HCT116 (cell line): ENCODE results near the gene SLC16A12. TPM values are rescaled to one million over a fixed set of nuclear protein-coding genes. Genes with fewer than 3 reads are reported as not detected.

ENCODE experiments used
- ATAC-seq: fragments of 200-7000 bp; cut with Tn5 transposase; 2 replicates; pipeline ENCODE4 v1.9.1; 2020; ENCODE audit warnings: mild to moderate bottlenecking, moderate library complexity
- BruUV-seq: library from RNA; stranded (reverse); fragments of 400-500 nt; replicated peaks from 2 replicates; lab custom pipeline; 2021; lab: Mats Ljungman, UMichigan
- CTCF ChIA-PET: fragments of 300-600 bp; sonication (Branson Sonifier 250); formaldehyde crosslinking; loops from one replicate; lab custom pipeline; 2021; ENCODE audit warnings: antibody characterized with exemption; lab: Charles Lee
- POLR2A ChIA-PET: fragments of 300-600, 350-600 bp; sonication (Branson Sonifier 250); formaldehyde crosslinking; loops from one replicate; lab custom pipeline; 2021; ENCODE audit warnings: antibody characterized with exemption; lab: Charles Lee
- RAD21 ChIA-PET, 2 experiments: fragments of 300-600 bp; sonication (Branson Sonifier 250); formaldehyde crosslinking; loops; one replicate each; lab custom pipeline; 2023; ENCODE audit warnings: low total read pairs in 2 of 2; ENCODE audit not compliant: uncharacterized antibody in 2 of 2, unreplicated experiment in 2 of 2, low non-redundant PET in 1 of 2; lab: Charles Lee
- DNase-seq: peaks from one replicate; pipeline ENCODE4 v3.0.0-alpha.2; 2010; ENCODE audit warnings: low read depth, low spot score
- H2AFZ ChIP-seq: fragments of 200-600 bp; shearing (Covaris generic), sonication (generic); 2 replicates; pipeline ENCODE4 v1.6.1; 2017; ENCODE audit warnings: low read depth, mixed run types, mixed read lengths, antibody characterized with exemption, low read length; ENCODE audit not compliant: poor library complexity, severe bottlenecking
- H3K27ac ChIP-seq: 2 replicates; pipeline ENCODE4 v1.5.1; 2012; ENCODE audit warnings: low read depth, low read length
- H3K27me3 ChIP-seq: fragments of 200-600 bp; sonication (generic); 2 replicates; pipeline ENCODE4 v1.6.1; 2016; ENCODE audit warnings: mixed run types, low read length, mixed read lengths; ENCODE audit not compliant: insufficient read depth
- H3K36me3 ChIP-seq, 2 experiments: fragments of 200-500 bp in 1 of 2; fragments of 200-600 bp in 1 of 2; sonication (Bioruptor generic) in 1 of 2; sonication (generic) in 1 of 2; 2 replicates each; pipeline versions ENCODE4 v1.5.1 to v1.6.1; 2014 to 2016; ENCODE audit warnings: low read length in 2 of 2, inconsistent platforms in 1 of 2, mixed read lengths in 1 of 2, mixed run types in 1 of 2; ENCODE audit not compliant: insufficient read depth in 2 of 2, control insufficient read depth in 1 of 2
- H3K4me1 ChIP-seq, 2 experiments: fragments of 200-600 bp in 1 of 2; sonication (generic) in 1 of 2; 2 replicates each; pipeline versions ENCODE4 v1.5.1 to v1.6.1; 2012 to 2017; ENCODE audit warnings: low read length in 2 of 2, inconsistent platforms in 1 of 2, mild to moderate bottlenecking in 1 of 2, mixed read lengths in 1 of 2, mixed run types in 1 of 2, moderate library complexity in 1 of 2; ENCODE audit not compliant: insufficient read depth in 2 of 2, control insufficient read depth in 1 of 2
- H3K4me2 ChIP-seq: fragments of 200-600 bp; sonication (generic); 2 replicates; pipeline ENCODE4 v1.6.1; 2017; ENCODE audit warnings: mixed run types, low read length, mixed read lengths
- H3K4me3 ChIP-seq, 2 experiments: fragments of 200-600 bp in 1 of 2; sonication (generic) in 1 of 2; replicated peaks in 1 of 2; 2 replicates each; pipeline ENCODE4 v1.5.1; 2011 to 2016; ENCODE audit warnings: low read length in 2 of 2, control low read depth in 1 of 2, low read depth in 1 of 2, mild to moderate bottlenecking in 1 of 2, mixed read lengths in 1 of 2, mixed run types in 1 of 2
- H3K79me2 ChIP-seq: fragments of 200-600 bp; sonication (generic); 2 replicates; pipeline ENCODE4 v1.6.1; 2017; ENCODE audit warnings: mild to moderate bottlenecking, mixed run types, low read length, moderate library complexity, mixed read lengths; ENCODE audit not compliant: insufficient read depth
- H3K9ac ChIP-seq: fragments of 200-600 bp; sonication (generic); 2 replicates; pipeline ENCODE4 v1.6.1; 2016; ENCODE audit warnings: low read length, mixed read lengths
- H3K9me2 ChIP-seq: fragments of 200-600 bp; sonication (generic), shearing (Covaris generic); 2 replicates; pipeline ENCODE4 v1.6.1; 2017; ENCODE audit warnings: mixed run types, mild to moderate bottlenecking, moderate library complexity; ENCODE audit not compliant: insufficient read depth
- H3K9me3 ChIP-seq, 2 experiments: fragments of 200-500 bp in 1 of 2; fragments of 200-600 bp in 1 of 2; sonication (Bioruptor generic) in 1 of 2; sonication (generic) in 1 of 2; 2 replicates each; pipeline ENCODE4 v1.6.1; 2014 to 2017; ENCODE audit warnings: low read length in 2 of 2, mixed read lengths in 2 of 2, inconsistent platforms in 1 of 2, low read depth in 1 of 2, mild to moderate bottlenecking in 1 of 2, mixed run types in 1 of 2, moderate library complexity in 1 of 2; ENCODE audit not compliant: control insufficient read depth in 1 of 2, insufficient read depth in 1 of 2
- H4K20me1 ChIP-seq: fragments of 200-600 bp; sonication (generic), shearing (Covaris generic); 2 replicates; pipeline ENCODE4 v1.6.1; 2017; ENCODE audit warnings: mixed run types, mild to moderate bottlenecking, moderate library complexity; ENCODE audit not compliant: insufficient read depth
- CEBPB ChIP-seq: IDR thresholded peaks from 2 replicates; pipeline ENCODE4 v1.6.1; 2012; ENCODE audit warnings: low read depth
- CTCF ChIP-seq, 3 experiments: fragments of 200-600 bp in 1 of 3; sonication (generic) in 1 of 3; IDR thresholded peaks in 2 of 3; conservative IDR thresholded peaks in 1 of 3; 2 replicates each; pipeline ENCODE4 v1.5.1; 2012 to 2017; ENCODE audit warnings: low read depth in 2 of 3, low read length in 2 of 3, antibody characterized with exemption in 1 of 3, borderline replicate concordance in 1 of 3, control low read depth in 1 of 3, mild to moderate bottlenecking in 1 of 3, mixed read lengths in 1 of 3, mixed run types in 1 of 3, moderate library complexity in 1 of 3; ENCODE audit not compliant: insufficient read depth in 1 of 3
- EGR1 ChIP-seq: IDR thresholded peaks from 2 replicates; pipeline ENCODE4 v1.6.1; 2012; ENCODE audit warnings: low read depth
- ELF1 ChIP-seq: IDR thresholded peaks from 2 replicates; pipeline ENCODE4 v1.6.1; 2012; ENCODE audit warnings: low read depth, borderline replicate concordance
- EZH2 ChIP-seq: fragments of 200-600 bp; sonication (generic); IDR thresholded peaks from 2 replicates; pipeline ENCODE4 v1.6.1; 2017; ENCODE audit warnings: antibody characterized with exemption, mixed run types
- POLR2A ChIP-seq: IDR thresholded peaks from 2 replicates; pipeline ENCODE4 v1.7.0; 2011; ENCODE audit warnings: borderline replicate concordance; ENCODE audit not compliant: insufficient read depth, insufficient read length; ENCODE audit errors: extremely low read depth
- POLR2AphosphoS5 ChIP-seq: IDR thresholded peaks from 2 replicates; pipeline ENCODE4 v1.6.1; 2011; ENCODE audit warnings: mild to moderate bottlenecking, low read depth, low read length, moderate library complexity
- RAD21 ChIP-seq: IDR thresholded peaks from 2 replicates; pipeline ENCODE4 v1.6.1; 2012; ENCODE audit warnings: low read depth, mild to moderate bottlenecking
- SIN3A ChIP-seq: IDR thresholded peaks from 2 replicates; pipeline ENCODE4 v1.6.1; 2012; ENCODE audit warnings: low read depth
- SP1 ChIP-seq: IDR thresholded peaks from 2 replicates; pipeline ENCODE4 v1.6.1; 2012; ENCODE audit warnings: low read depth
- TCF7L2 ChIP-seq: IDR thresholded peaks from 2 replicates; pipeline ENCODE4 v1.7.0; 2011; ENCODE audit warnings: borderline replicate concordance, inconsistent platforms; ENCODE audit not compliant: insufficient read depth, insufficient read length; ENCODE audit errors: extremely low read depth
- ZFX ChIP-seq: fragments of 450-650 bp; IDR thresholded peaks from 2 replicates; pipeline ENCODE4 v1.6.1; 2017
- ZNF274 ChIP-seq: fragments of 200-500 bp; sonication (Bioruptor generic); IDR thresholded peaks from 2 replicates; pipeline ENCODE4 v1.6.1; 2014; ENCODE audit warnings: mild to moderate bottlenecking, low read depth, low read length, inconsistent platforms
- intact Hi-C: fragments of 100-400 bp; cut with micrococcal nuclease; formaldehyde crosslinking; loops from 2 replicates; pipeline ENCODE4 v1.10.0; 2022
- total RNA-seq: library from RNA; stranded (reverse); gene quantifications from one replicate; pipeline ENCODE4 v1.2.1, GENCODE V29; 2021; ENCODE audit not compliant: unreplicated experiment
- TF ChIP-seq, protein P1 (sequence below): IDR thresholded peaks from 2 replicates; pipeline ENCODE4 v1.6.1; 2012; ENCODE audit warnings: low read depth
- TF ChIP-seq, protein P2 (sequence below): IDR thresholded peaks from 2 replicates; pipeline ENCODE4 v1.6.1; 2012

SLC16A12 gene
- total RNA-seq, 1 experiment from 2014 or later: not detected

DNA sequence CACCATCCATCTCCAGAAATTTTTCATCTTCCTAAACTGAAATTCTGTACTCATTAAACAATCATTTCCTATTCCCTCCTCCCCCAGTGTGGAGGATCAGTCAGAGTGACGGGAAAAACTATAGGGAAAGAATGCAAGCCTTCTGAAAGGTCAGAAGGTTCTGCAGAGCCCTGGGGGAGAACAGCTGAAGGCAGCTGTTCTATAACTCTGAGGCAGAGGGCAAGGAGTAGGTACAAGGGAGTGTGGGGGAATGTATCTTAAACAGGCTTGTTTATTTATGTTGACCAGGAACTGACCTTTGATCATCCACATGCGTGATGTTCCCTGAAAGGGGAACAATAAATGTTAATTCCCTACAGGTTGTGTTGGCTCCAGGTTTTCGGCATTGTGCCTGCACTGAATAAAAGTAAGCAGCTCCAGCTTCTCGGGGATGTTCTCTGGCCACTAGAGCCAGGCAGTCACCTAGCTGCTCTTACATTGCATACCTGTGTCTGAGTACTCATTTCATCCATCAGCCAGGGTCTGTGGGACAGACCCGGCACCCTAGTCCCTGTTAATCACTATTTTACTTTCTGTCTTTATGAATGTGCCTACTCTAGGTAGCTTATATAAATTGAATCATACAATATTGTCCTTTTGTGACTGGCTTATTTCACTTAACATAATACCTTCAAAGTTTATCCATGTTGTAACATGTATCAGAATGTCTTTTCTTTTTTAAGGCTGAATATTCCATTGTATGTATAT, 137.2 kb downstream of the SLC16A12 start (continued):
- TF ChIP-seq, protein P1, sequence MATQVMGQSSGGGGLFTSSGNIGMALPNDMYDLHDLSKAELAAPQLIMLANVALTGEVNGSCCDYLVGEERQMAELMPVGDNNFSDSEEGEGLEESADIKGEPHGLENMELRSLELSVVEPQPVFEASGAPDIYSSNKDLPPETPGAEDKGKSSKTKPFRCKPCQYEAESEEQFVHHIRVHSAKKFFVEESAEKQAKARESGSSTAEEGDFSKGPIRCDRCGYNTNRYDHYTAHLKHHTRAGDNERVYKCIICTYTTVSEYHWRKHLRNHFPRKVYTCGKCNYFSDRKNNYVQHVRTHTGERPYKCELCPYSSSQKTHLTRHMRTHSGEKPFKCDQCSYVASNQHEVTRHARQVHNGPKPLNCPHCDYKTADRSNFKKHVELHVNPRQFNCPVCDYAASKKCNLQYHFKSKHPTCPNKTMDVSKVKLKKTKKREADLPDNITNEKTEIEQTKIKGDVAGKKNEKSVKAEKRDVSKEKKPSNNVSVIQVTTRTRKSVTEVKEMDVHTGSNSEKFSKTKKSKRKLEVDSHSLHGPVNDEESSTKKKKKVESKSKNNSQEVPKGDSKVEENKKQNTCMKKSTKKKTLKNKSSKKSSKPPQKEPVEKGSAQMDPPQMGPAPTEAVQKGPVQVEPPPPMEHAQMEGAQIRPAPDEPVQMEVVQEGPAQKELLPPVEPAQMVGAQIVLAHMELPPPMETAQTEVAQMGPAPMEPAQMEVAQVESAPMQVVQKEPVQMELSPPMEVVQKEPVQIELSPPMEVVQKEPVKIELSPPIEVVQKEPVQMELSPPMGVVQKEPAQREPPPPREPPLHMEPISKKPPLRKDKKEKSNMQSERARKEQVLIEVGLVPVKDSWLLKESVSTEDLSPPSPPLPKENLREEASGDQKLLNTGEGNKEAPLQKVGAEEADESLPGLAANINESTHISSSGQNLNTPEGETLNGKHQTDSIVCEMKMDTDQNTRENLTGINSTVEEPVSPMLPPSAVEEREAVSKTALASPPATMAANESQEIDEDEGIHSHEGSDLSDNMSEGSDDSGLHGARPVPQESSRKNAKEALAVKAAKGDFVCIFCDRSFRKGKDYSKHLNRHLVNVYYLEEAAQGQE: no peak
- TF ChIP-seq ELF1: no peak
- TF ChIP-seq TCF7L2: no peak
- TF ChIP-seq POLR2AphosphoS5: no peak
- TF ChIP-seq, all 23 proteins: peak for 0

GRCh38 chr10:89395141-89395540, 140.3 kb downstream of the SLC16A12 start:
- peaks cover 2 to 11% of the 10 kb centered on the region in 2 experiments; a peak in 3 of 4 replicates for H3K4me1 ChIP-seq
- ATAC-seq: no peak
- no peak for TF ChIP-seq TCF7L2
- no peak for TF ChIP-seq RAD21
- no peak for TF ChIP-seq SP1
- TF ChIP-seq POLR2A: no peak
- TF ChIP-seq, protein P1: no peak
- TF ChIP-seq, protein P2, sequence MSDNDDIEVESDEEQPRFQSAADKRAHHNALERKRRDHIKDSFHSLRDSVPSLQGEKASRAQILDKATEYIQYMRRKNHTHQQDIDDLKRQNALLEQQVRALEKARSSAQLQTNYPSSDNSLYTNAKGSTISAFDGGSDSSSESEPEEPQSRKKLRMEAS: no peak
- no peak for TF ChIP-seq POLR2AphosphoS5
- no peak for TF ChIP-seq ZNF274
- no peak for TF ChIP-seq EZH2
- no peak for TF ChIP-seq ZFX
- no peak for TF ChIP-seq ELF1
- no peak for TF ChIP-seq CTCF (IDR thresholded peaks at IDR 0.05 in 2 of 3, conservative IDR thresholded peaks at IDR 0.05 in 1 of 3; ENCODE audit: borderline replicate concordance in 1 of 3, insufficient read depth in 1 of 3, low read depth in 2 of 3, low read length in 2 of 3)
- TF ChIP-seq SIN3A: no peak
- no peak for TF ChIP-seq EGR1
- no peak for TF ChIP-seq CEBPB
- TF ChIP-seq, all 23 proteins: peak for 0
- no peak for DNase-seq
- H3K79me2 ChIP-seq: no peaks in the 10 kb centered on the region
- no peak overlapping the region for H3K9ac ChIP-seq
- CTCF ChIA-PET: no interaction called here
- H2AFZ ChIP-seq: no peak overlapping the region
- H3K27me3 ChIP-seq: no peaks in the 10 kb centered on the region
- intact Hi-C loops: no loop called here
- H3K4me3 ChIP-seq: no peak overlapping the region
- H3K9me3 ChIP-seq: no peaks in the 10 kb centered on the region
- POLR2A ChIA-PET: no interaction called here
- H4K20me1 ChIP-seq: no peaks in the 10 kb centered on the region
- BruUV-seq: no TSS peak
- H3K9me2 ChIP-seq: no peaks in the 10 kb centered on the region
- H3K27ac ChIP-seq: no peak overlapping the region
- H3K36me3 ChIP-seq: no peaks in the 10 kb centered on the region
- RAD21 ChIA-PET: no interaction called here
- H3K4me2 ChIP-seq: no peak overlapping the region
